ENCODE measurements around the gene RAX2.
"Not testable (repeated sequence)": the region's sequence is repeated elsewhere in the genome, so short reads cannot be mapped to it uniquely, and the experiment has no call there.

RAX2 gene

GRCh38 chr19:3762130-3762473 is 9.9 kb downstream of the RAX2 start:
- peak overlapping the region; percentile 97 for H3K4me3 ChIP-seq
- no peak for TF ChIP-seq CTCF (IDR thresholded peaks at IDR 0.05)
- DNase-seq (ENCODE audit: low spot score): no peak
- peak overlapping the region; percentile 95 to 98 for H3K27ac ChIP-seq

- peak; percentile 82 for TF ChIP-seq CTCF (IDR thresholded peaks at IDR 0.05)
- H3K27ac ChIP-seq: peak within 1 kb of the TSS; percentile 95 to 98
- DNase-seq (ENCODE audit: low spot score): peak; percentile 93
- peak within 1 kb of the TSS; percentile 97 for H3K4me3 ChIP-seq
These were observed 10.5 kb downstream of the RAX2 start, which contains the start of gene APBA3 for GRCh38 chr19:3761382-3762129. Gene APBA3 (minus strand): TSS chr19:3761692. CDS start chr19:3760264, 1,428 bp downstream.

DNA sequence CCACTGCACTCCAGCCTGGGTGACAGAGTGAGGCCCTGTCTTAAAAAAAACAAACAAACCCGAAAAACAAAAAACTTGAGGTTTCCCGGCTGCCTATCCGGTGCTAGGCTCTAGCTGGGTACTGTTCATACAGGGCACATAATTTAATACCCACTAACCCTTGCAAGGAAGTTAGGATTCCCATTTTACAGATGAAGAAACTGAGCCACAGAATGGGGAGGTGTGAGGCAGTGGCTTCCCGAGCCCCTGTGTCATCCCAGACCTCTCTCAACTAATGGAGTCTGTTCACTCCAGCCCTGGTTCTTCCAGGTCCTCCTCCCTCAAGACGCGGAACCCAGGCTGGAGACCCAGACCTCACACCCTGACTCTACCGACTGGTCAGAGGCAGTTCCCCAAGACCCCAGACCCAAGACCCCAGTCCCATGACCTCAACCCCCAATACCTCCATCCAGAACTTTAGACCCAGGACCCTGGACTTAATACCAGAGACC is 11.1 kb downstream of the RAX2 start:
- Histone ChIP-seq H3K27ac (peak overlapping the region; percentile 87 to 95), H3K4me3 (peak overlapping the region; percentile 97)
- TF ChIP-seq CTCF (IDR thresholded peaks at IDR 0.05): no peak
- DNase-seq (ENCODE audit: low spot score): no peak

- no peak for TF ChIP-seq CTCF (IDR thresholded peaks at IDR 0.05)
- H3K27ac ChIP-seq: no peak overlapping the region
- DNase-seq (ENCODE audit: low spot score): no peak
- no peak overlapping the region for H3K4me3 ChIP-seq
These were observed 12.4 kb downstream of the RAX2 start for GRCh38 chr19:3759482-3760254.

- DNase-seq (ENCODE audit: low spot score); H3K4me3 ChIP-seq: not testable (repeated sequence)
These were observed 13.7 kb downstream of the RAX2 start for GRCh38 chr19:3758297-3758696.

GRCh38 chr19:3757705-3758104 is 14.3 kb downstream of the RAX2 start:
- H3K4me3 ChIP-seq; DNase-seq (ENCODE audit: low spot score); H3K27ac ChIP-seq: not testable (repeated sequence)

More at GRCh38 chr19:3758297-3758696, 13.7 kb downstream of the RAX2 start:
- H3K27ac ChIP-seq: not testable (repeated sequence)

DNA sequence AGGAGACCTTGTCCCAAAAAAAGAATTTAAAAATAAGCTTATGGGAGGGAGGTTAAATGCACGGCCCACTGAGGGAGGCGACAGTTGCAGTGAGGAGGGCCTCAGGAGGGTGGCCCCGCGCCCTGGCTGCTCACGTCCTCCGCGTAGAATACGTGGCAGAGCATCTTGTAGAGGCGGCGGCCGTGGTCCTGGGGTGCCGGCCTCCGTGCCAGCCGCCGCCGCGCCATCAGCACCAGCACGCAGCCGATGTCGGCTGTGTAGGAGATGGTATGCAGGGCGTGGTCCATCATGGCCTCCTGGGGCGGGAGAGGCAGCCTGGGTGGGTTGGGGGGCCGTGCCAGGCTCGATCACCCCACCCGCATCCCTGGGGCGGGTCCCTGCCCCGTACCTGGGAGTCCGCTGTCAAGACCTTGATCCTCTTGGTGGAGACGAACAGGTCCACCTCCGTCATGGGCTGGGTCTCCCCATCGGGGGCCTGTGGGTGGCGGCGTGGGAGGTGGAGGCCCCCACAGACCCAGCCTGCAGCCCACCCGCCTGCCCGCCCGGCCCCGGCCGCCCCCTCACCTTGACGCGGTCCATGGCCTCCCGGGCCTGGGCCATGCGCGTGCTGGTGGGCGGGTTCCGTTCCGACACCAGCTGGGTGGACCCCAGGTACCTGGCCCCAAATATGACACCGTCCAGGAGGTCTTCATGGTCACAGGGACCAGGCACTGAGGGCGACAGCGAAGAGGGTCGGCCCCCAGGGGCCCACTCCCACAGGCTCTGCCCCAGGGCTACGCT is 18.2 kb downstream of the RAX2 start:
- no peak for DNase-seq (ENCODE audit: low spot score)
- Histone ChIP-seq H3K27ac (no peak overlapping the region), H3K4me3 (no peak overlapping the region)
- TF ChIP-seq CTCF (IDR thresholded peaks at IDR 0.05): no peak

Data from coronary artery (tissue), 2 donors.